Uterus (tissue), 2 donors: Measurements from ENCODE around the gene TRPV6.

Experiments
- CTCF ChIP-seq, 4 experiments: fragments of 200-600 bp in 2 of 4; fragments of 450-650 bp in 2 of 4; sonication (generic) in 2 of 4; IDR thresholded peaks; one replicate each; pipeline ENCODE4 v1.5.1; 2016 to 2019; ENCODE audit warnings: antibody characterized with exemption in 4 of 4, mild to moderate bottlenecking in 2 of 4, moderate library complexity in 1 of 4
- POLR2A ChIP-seq, 2 donors: fragments of 450-650 bp; IDR thresholded peaks; one replicate each; pipeline ENCODE4 v1.6.1; 2016; ENCODE audit warnings: antibody characterized with exemption in 2 of 2, mild to moderate bottlenecking in 1 of 2, moderate library complexity in 1 of 2

DNA sequence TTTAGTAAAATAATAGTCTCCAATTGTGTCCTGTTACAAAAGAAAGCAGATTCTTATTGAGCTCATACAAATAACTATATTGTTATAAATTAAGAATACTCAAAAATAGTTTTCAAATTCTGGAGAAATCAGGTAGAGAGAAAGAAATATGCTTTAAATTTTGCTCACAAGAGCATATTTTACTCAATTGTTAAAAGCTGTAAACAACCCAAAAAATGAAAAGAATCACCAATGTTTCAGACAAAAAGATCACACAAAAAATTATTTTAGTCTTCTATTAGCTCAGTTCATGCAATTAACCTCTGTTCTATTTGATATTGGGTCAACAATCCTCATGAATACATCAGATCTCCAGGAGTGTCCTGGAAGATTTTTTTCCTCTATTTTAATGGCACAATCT is 18.6 kb upstream of the TRPV6 start:
- no peak for TF ChIP-seq CTCF (IDR thresholded peaks at IDR 0.05)
- TF ChIP-seq POLR2A (IDR thresholded peaks at IDR 0.05) = no peak
